DMS53 (cell line): ENCODE measurements around the gene CTBP2.
A peak's percentile ranks its signal among the peaks of the same experiment; 100 is the strongest.

Experiments used
- DNase-seq: peaks from one replicate; lab custom pipeline; 2025; lab: John Stamatoyannopoulos, UW

CTBP2 gene

DNA sequence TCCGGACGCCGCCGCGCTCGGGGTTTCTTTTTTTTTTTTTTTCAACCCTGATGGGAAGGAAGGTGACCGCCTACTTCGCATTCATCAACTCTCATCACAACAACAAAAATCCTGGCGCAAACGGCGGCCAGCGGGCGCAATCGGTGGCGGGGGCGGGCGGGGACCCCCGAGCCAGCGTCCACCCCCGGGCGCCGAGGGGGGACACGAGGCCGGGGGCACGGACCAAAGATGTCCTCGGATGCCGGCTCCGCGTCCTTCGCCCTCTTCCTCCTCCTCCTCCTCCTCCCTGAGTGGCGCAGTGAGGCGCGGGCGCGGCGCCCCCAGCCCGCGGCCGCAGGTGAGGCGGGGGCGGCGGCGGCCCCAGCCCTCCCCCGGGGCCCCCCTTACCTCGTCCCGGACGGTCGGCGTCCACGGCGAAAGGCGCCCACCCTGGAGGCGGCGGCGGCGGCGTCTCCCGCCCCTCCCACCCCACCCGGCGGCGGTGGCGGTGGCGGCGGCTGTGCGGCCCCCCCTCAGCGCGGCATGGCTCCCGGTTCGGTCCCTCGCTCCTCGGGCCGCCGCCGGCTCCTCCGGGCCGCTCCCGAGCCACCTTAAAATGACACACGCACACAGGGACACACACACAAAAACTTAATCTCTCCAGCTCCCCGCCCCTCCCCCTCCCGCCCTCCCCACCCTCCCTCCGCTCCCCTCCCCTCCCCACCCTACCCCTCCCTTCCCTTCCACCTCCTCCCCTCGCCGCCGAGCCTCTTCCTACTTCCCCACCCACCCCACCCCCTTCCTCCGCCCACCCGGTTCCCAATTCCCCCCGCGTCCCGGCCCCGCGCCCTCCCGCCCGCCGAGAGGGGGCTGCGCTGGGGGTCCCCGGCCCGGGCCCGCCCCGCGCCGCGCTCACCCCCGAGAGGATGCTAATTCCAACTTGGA is at the start of gene CTBP2:
Gene CTBP2, minus strand, starts transcription at position 632 of the 924 bp plus-strand sequence.
- DNase-seq = peak; percentile 77

DNA sequence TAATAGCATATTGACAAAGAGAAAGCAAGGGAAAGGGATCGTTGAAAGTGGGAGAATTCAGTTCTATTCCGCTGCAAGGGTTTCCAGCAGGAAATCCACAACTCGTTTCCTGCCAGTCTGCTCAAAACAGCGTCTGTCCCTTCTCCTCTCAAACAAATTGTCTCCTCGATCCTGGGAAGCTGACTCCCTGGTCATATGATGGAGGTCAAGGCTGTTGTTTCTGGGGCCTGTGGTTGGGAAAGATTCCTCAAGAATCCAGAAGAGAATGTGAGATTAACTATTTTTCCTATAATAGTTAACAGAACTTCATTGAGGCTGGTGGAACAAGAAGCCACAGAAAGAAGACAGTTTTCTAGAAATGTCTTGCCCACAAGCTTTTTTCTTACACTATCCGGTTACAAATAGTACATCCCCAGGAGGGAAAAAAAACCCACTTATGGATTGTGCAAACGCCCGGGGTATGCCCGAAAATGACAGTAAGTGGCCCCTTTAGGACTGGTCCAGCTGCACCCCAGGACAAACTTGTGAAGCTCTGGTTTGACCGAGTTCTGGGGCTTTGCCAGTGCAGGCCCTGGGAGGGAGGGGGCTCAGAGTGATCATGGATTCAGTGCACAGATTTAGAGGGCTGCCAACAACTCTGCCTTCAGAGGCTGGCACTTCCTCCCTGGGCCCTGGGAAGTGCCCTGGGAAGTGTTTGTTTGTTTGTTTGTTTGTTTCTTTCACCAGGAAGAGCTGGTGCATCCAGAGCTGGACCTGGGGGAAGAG is 49.4 kb upstream of the CTBP2 start:
- no peak for DNase-seq

- no peak for DNase-seq
These were observed 48.6 kb upstream of the CTBP2 start for GRCh38 chr10:125208854-125209565.

GRCh38 chr10:125206623-125207022 is 46.3 kb upstream of the CTBP2 start:
- no peak for DNase-seq

GRCh38 chr10:125205431-125205830 is 45.1 kb upstream of the CTBP2 start:
- no peak for DNase-seq

DNA sequence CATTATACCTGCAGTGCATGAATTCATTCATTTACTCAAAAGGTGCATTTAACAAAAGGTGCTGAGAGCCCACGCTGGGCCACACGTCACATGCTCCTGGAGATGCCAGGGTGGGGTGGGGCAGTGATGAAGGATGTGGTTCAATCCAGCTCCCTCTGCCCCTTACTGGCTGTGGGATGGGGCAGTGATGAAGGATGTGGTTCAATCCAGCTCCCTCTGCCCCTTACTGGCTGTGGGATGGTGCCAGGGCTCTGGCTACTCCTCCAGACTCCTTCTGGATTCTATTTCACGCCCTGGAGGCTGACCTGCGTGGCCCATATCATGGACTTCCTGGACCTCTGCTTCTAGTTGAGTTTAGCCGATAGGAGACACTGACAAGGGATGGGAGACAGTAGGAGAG is 44.0 kb upstream of the CTBP2 start:
- DNase-seq = no peak

DNA sequence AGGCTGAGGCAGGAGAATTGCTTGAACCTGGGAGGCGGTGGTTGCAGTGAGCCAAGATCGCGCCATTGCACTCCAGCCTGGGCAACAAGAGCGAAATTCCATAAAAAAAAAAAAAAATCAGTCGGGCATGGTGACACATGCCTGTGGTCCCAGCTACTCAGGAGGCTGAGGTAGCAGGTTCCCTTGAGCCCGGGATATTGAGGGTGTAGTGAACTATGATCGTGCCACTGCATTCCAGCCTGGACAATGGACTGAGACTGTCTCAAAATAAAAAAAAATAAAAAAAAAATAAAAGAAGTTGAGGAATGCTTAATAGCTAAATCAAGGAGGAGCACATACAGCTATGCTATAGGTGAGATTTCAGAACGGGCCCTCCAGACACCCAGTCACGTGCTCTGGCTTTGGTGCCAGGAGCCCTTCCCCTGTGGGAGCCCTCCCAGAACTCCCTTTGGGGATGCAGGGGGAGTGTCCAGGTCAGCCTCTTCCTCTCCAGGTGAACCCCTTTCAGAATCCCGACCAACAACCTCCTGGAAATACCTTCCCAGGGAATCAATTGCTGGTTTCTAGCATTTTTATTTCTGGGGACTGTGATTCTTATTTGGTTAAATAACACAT is 42.9 kb upstream of the CTBP2 start:
- no peak for DNase-seq

GRCh38 chr10:125201791-125202622 is 41.6 kb upstream of the CTBP2 start:
- DNase-seq = no peak

DNA sequence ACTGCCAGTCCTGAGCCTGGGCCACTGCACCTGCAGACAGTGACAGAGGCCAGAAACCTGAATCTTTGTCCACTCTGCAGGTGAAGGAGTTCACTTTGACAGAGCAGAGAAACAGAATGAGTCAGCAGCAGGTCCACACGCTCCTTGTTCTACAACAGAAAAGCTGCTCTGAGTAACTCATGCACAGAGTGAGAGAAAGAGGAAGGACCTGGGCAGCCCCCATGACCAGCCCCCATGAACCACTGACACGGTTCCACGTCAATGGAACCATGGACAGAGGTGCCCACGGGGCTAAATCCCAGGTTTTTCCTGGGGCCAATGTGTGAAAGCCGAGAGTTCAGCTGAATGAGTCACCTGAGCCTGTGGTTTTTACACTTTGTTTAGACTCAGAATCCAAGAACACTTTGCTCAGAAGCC is 40.8 kb upstream of the CTBP2 start:
- DNase-seq = peak; percentile 80

- DNase-seq = no peak
These were observed 40.0 kb upstream of the CTBP2 start for GRCh38 chr10:125200396-125200795.

GRCh38 chr10:125199270-125199669 is 38.9 kb upstream of the CTBP2 start:
- no peak for DNase-seq

GRCh38 chr10:125194814-125195213 is 34.5 kb upstream of the CTBP2 start:
- no peak for DNase-seq

GRCh38 chr10:125193306-125193877 is 33.0 kb upstream of the CTBP2 start:
- no peak for DNase-seq

- no peak for DNase-seq
These were observed 32.3 kb upstream of the CTBP2 start for GRCh38 chr10:125192620-125193019.

DNA sequence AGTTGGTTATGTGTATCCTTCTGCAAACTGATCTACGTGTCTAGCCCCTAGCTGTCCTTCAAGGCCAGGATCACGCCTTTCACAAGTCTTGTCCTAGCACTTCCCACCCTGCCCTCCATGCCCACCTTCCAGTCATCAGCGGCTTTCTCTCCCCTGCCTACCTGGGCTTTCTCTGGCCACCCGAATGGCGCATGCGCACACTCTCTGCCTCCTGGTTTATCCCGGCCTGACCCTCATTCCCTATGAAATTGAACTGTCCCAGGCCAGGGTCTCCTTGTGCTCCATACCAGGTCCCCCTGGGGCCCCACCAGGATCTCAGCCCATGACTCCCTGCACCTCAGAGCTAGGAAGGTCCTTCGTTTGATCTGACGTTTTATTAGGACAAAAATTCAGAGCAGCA is 31.6 kb upstream of the CTBP2 start:
- no peak for DNase-seq

GRCh38 chr10:125190946-125191345 is 30.6 kb upstream of the CTBP2 start:
- no peak for DNase-seq

DNA sequence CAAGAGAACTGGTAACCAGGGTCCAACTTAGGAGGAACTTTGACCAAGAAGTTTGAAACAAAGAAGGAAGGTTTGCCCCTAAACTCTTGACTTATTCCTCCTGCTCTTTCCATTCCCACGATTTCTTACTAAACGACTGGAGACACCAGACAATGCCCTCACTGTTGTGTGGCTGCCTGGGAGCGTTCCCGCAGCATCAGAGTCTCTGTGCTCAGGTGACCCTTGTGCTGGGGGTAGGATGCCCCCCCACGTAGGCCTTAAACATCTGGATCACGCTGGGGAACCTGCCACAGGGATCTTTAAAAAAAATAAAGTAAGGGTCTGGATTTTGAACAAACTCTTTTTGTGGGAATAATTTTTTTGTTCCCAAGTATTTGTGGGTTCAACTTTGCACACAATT is 30.1 kb upstream of the CTBP2 start:
- no peak for DNase-seq

DNA sequence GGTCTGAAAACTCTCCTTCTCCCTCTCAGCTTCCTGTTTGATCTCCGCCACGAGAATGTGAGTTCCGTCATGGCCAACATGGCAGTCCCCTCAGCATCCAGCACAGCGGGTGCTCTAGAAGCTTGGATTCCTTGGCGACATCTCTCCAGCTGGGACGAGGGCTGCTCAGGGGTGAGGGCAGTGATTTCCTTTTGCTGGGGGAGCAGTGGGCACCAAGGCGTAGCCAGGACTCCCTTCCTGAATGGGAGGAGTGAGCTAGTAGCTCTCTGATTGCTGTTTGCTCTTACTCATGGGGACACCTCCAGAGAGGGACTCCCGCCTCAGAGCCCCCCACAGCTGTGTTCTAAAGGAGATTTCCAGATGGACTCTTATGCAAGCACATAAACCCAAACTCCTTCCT is 28.8 kb upstream of the CTBP2 start:
- no peak for DNase-seq

- DNase-seq = no peak
These were observed 27.2 kb upstream of the CTBP2 start for GRCh38 chr10:125187238-125188194.
